HepG2 (cell line): ENCODE measurements around the gene NME2. TPM values are rescaled to one million over a fixed set of nuclear protein-coding genes. Genes with fewer than 3 reads are reported as not detected.

ENCODE experiments used
- KDM5B ChIP-seq: sonication (generic); formaldehyde crosslinking; IDR thresholded peaks from 2 replicates; pipeline ENCODE4 v1.4.0; 2020; ENCODE audit warnings: missing genetic modification reagents, mild to moderate bottlenecking, borderline replicate concordance
- MED8 ChIP-seq: sonication (generic); formaldehyde crosslinking; IDR thresholded peaks from 2 replicates; pipeline ENCODE4 v1.8.1; 2023; ENCODE audit warnings: mild to moderate bottlenecking, missing genetic modification reagents; ENCODE audit not compliant: insufficient replicate concordance
- MTF2 ChIP-seq: sonication (generic); formaldehyde crosslinking; IDR thresholded peaks from 2 replicates; pipeline ENCODE4 v1.5.0; 2020; ENCODE audit warnings: missing genetic modification reagents, borderline replicate concordance
- MXI1 ChIP-seq: IDR thresholded peaks from 3 replicates; pipeline ENCODE4 v1.6.1; 2012; ENCODE audit warnings: low read depth, low read length, inconsistent platforms, borderline replicate concordance
- ZNF292 ChIP-seq: sonication (generic); formaldehyde crosslinking; IDR thresholded peaks from 2 replicates; pipeline ENCODE4 v1.8.1; 2022; ENCODE audit warnings: mild to moderate bottlenecking, low read depth, missing genetic modification reagents, borderline replicate concordance
- ZNF441 ChIP-seq: sonication (generic); formaldehyde crosslinking; IDR thresholded peaks from 2 replicates; pipeline ENCODE4 v1.7.0; 2021; ENCODE audit warnings: missing genetic modification reagents, borderline replicate concordance
- ZNF446 ChIP-seq: sonication (generic); formaldehyde crosslinking; IDR thresholded peaks from 2 replicates; pipeline ENCODE4 v1.5.0; 2020; ENCODE audit warnings: mild to moderate bottlenecking, missing genetic modification reagents
- ZNF468 ChIP-seq: sonication (generic); formaldehyde crosslinking; IDR thresholded peaks from 2 replicates; pipeline ENCODE4 v1.8.0; 2022; ENCODE audit warnings: mild to moderate bottlenecking, moderate library complexity, missing genetic modification reagents
- ZNF572 ChIP-seq: sonication (generic); formaldehyde crosslinking; IDR thresholded peaks from 2 replicates; pipeline ENCODE4 v1.5.1; 2020; ENCODE audit warnings: mild to moderate bottlenecking, missing genetic modification reagents
- polyA plus RNA-seq, 8 experiments: library from polyadenylated mRNA; depleted of rRNA in 3 of 8; stranded (reverse) in 7 of 8; unstranded in 1 of 8; fragments of >200 nt; fragmentation: Illumina TruSeq in 4 of 8; extraction: Trizol in 4 of 8; gene quantifications; 2 replicates each; pipeline versions ENCODE4 v1.2.1 to v1.2.3, GENCODE V29; 2011 to 2016; ENCODE audit warnings: low read depth in 4 of 8, missing spikeins in 1 of 8, mixed read lengths in 1 of 8; ENCODE audit not compliant: insufficient read depth in 1 of 8
- total RNA-seq, 5 experiments: library from RNA; depleted of rRNA; stranded (reverse); fragments of >200 nt; fragmentation: Illumina TruSeq; extraction: Trizol; gene quantifications; 2 replicates each; pipeline ENCODE4 v1.2.3, GENCODE V29; 2016; ENCODE audit warnings: low read depth in 1 of 5
- TF ChIP-seq, protein P1 (sequence below): sonication (generic); formaldehyde crosslinking; IDR thresholded peaks from 2 replicates; pipeline ENCODE4 v1.5.1; 2020; ENCODE audit warnings: missing genetic modification reagents, mild to moderate bottlenecking, borderline replicate concordance
- TF ChIP-seq, protein P2 (sequence below): sonication (generic); formaldehyde crosslinking; IDR thresholded peaks from 2 replicates; pipeline ENCODE4 v1.4.0; 2020; ENCODE audit warnings: missing genetic modification reagents, borderline replicate concordance
- TF ChIP-seq, protein P3 (sequence below): sonication (generic); formaldehyde crosslinking; IDR thresholded peaks from 2 replicates; pipeline ENCODE4 v1.4.0; 2020; ENCODE audit warnings: low read depth, missing genetic modification reagents
- TF ChIP-seq, protein P4 (sequence below): sonication (generic); formaldehyde crosslinking; IDR thresholded peaks from 2 replicates; pipeline ENCODE4 v1.4.0; 2020; ENCODE audit warnings: mild to moderate bottlenecking, missing genetic modification reagents, borderline replicate concordance

The NME2 gene
- total and polyA plus RNA-seq, 2 of the 13 experiments (the other 11 are each of a cell fraction or from before 2014, with no cell fraction given), result 790 to 1,213 TPM

DNA sequence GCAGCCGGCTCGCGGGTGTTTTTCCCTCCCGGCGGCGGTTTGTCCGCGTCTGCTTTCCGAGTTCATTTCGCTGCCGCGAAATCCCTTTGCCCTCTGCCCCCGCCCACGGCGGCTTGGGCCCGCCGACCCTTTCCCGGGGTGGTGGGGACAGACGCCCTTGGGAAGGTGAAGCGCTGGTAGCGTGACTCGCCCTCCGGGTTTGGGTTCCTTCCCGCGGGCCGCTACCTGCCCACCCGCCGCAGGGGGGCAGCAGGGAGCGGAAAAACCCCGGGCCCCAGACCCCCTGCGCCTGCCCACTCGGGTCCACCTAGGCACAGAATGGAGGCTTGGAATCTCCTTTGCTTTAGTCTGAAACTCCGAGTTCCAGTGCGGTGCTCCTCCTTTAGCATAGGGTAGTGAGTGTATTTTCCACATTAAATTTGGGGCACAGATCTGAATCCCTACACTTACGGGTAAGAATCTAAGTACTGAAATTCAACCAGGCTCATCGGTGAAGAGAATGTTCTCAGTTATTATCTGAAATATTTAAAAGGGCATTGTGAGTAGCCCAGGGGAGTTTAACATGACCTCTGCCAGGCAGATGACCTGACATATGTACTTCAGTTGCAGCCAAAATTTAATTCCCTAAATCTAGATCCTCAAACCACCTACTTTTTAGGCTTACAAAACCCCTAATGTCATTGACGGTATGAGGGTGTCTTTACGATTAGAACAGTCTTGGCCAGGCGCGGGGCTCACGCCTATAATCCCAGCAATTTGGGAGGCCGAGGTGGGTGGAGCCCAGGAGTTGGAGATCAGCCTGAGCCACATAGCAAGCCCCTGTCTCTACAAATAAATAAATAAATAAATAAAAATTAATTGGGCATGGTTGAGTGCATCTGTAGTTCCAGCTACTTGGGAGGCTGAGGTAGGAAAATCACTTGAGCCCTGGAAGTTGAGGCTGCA lies 1.0 kb downstream of the NME2 start (continued):
- TF ChIP-seq, protein P1, sequence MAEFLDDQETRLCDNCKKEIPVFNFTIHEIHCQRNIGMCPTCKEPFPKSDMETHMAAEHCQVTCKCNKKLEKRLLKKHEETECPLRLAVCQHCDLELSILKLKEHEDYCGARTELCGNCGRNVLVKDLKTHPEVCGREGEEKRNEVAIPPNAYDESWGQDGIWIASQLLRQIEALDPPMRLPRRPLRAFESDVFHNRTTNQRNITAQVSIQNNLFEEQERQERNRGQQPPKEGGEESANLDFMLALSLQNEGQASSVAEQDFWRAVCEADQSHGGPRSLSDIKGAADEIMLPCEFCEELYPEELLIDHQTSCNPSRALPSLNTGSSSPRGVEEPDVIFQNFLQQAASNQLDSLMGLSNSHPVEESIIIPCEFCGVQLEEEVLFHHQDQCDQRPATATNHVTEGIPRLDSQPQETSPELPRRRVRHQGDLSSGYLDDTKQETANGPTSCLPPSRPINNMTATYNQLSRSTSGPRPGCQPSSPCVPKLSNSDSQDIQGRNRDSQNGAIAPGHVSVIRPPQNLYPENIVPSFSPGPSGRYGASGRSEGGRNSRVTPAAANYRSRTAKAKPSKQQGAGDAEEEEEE, result no peak
- no peak for TF ChIP-seq ZNF441
- TF ChIP-seq ZNF468, result no peak
- TF ChIP-seq, protein P2, sequence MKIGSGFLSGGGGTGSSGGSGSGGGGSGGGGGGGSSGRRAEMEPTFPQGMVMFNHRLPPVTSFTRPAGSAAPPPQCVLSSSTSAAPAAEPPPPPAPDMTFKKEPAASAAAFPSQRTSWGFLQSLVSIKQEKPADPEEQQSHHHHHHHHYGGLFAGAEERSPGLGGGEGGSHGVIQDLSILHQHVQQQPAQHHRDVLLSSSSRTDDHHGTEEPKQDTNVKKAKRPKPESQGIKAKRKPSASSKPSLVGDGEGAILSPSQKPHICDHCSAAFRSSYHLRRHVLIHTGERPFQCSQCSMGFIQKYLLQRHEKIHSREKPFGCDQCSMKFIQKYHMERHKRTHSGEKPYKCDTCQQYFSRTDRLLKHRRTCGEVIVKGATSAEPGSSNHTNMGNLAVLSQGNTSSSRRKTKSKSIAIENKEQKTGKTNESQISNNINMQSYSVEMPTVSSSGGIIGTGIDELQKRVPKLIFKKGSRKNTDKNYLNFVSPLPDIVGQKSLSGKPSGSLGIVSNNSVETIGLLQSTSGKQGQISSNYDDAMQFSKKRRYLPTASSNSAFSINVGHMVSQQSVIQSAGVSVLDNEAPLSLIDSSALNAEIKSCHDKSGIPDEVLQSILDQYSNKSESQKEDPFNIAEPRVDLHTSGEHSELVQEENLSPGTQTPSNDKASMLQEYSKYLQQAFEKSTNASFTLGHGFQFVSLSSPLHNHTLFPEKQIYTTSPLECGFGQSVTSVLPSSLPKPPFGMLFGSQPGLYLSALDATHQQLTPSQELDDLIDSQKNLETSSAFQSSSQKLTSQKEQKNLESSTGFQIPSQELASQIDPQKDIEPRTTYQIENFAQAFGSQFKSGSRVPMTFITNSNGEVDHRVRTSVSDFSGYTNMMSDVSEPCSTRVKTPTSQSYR, result no peak
- no peak for TF ChIP-seq ZNF292 (CRISPR knock-in tag)
- peak; percentile 49; the same call in 1 of the 2 replicates for TF ChIP-seq KDM5B (CRISPR knock-in tag)
- TF ChIP-seq MED8 (CRISPR knock-in tag), result no peak
- no peak for TF ChIP-seq ZNF446
- TF ChIP-seq MTF2 (CRISPR knock-in tag), result no peak
- TF ChIP-seq, protein P3, sequence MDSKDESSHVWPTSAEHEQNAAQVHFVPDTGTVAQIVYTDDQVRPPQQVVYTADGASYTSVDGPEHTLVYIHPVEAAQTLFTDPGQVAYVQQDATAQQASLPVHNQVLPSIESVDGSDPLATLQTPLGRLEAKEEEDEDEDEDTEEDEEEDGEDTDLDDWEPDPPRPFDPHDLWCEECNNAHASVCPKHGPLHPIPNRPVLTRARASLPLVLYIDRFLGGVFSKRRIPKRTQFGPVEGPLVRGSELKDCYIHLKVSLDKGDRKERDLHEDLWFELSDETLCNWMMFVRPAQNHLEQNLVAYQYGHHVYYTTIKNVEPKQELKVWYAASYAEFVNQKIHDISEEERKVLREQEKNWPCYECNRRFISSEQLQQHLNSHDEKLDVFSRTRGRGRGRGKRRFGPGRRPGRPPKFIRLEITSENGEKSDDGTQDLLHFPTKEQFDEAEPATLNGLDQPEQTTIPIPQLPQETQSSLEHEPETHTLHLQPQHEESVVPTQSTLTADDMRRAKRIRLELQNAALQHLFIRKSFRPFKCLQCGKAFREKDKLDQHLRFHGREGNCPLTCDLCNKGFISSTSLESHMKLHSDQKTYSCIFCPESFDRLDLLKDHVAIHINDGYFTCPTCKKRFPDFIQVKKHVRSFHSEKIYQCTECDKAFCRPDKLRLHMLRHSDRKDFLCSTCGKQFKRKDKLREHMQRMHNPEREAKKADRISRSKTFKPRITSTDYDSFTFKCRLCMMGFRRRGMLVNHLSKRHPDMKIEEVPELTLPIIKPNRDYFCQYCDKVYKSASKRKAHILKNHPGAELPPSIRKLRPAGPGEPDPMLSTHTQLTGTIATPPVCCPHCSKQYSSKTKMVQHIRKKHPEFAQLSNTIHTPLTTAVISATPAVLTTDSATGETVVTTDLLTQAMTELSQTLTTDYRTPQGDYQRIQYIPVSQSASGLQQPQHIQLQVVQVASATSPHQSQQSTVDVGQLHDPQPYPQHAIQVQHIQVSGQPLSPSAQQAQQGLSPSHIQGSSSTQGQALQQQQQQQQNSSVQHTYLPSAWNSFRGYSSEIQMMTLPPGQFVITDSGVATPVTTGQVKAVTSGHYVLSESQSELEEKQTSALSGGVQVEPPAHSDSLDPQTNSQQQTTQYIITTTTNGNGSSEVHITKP (CRISPR knock-in tag), result no peak
- TF ChIP-seq ZNF572 (CRISPR knock-in tag), result peak; percentile 71; the same call in 1 of the 2 replicates
- TF ChIP-seq, protein P4, sequence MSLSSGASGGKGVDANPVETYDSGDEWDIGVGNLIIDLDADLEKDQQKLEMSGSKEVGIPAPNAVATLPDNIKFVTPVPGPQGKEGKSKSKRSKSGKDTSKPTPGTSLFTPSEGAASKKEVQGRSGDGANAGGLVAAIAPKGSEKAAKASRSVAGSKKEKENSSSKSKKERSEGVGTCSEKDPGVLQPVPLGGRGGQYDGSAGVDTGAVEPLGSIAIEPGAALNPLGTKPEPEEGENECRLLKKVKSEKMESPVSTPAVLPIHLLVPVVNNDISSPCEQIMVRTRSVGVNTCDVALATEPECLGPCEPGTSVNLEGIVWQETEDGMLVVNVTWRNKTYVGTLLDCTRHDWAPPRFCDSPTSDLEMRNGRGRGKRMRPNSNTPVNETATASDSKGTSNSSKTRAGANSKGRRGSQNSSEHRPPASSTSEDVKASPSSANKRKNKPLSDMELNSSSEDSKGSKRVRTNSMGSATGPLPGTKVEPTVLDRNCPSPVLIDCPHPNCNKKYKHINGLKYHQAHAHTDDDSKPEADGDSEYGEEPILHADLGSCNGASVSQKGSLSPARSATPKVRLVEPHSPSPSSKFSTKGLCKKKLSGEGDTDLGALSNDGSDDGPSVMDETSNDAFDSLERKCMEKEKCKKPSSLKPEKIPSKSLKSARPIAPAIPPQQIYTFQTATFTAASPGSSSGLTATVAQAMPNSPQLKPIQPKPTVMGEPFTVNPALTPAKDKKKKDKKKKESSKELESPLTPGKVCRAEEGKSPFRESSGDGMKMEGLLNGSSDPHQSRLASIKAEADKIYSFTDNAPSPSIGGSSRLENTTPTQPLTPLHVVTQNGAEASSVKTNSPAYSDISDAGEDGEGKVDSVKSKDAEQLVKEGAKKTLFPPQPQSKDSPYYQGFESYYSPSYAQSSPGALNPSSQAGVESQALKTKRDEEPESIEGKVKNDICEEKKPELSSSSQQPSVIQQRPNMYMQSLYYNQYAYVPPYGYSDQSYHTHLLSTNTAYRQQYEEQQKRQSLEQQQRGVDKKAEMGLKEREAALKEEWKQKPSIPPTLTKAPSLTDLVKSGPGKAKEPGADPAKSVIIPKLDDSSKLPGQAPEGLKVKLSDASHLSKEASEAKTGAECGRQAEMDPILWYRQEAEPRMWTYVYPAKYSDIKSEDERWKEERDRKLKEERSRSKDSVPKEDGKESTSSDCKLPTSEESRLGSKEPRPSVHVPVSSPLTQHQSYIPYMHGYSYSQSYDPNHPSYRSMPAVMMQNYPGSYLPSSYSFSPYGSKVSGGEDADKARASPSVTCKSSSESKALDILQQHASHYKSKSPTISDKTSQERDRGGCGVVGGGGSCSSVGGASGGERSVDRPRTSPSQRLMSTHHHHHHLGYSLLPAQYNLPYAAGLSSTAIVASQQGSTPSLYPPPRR, result no peak; the same call in 1 of the 2 replicates
- no peak for TF ChIP-seq MXI1
